Caco-2 (cell line): ENCODE measurements around the gene PTK6. TPM values are rescaled to one million over a fixed set of nuclear protein-coding genes. Genes with fewer than 3 reads are reported as not detected.
"Not testable (repeated sequence)": the region's sequence is repeated elsewhere in the genome, so short reads cannot be mapped to it uniquely, and the experiment has no call there.

Source experiments
- BruUV-seq: library from RNA; stranded (reverse); fragments of 400-500 nt; replicated peaks from 2 replicates; lab custom pipeline; 2021; lab: Mats Ljungman, UMichigan
- CTCF ChIA-PET: fragments of 300-600 bp; sonication (Branson Sonifier 250); formaldehyde crosslinking; loops from one replicate; lab custom pipeline; 2022; ENCODE audit warnings: antibody characterized with exemption; lab: Charles Lee
- POLR2A ChIA-PET: fragments of 300-600 bp; sonication (Branson Sonifier 250); formaldehyde crosslinking; loops from one replicate; lab custom pipeline; 2022; ENCODE audit warnings: antibody characterized with exemption; lab: Charles Lee
- DNase-seq, 2 experiments: peaks; one replicate each; pipeline versions ENCODE4 v3.0.0 to v3.0.0-alpha.2; 2020 to 2022
- H3K27me3 ChIP-seq: replicated peaks from 2 replicates; pipeline ENCODE4 v1.6.0; 2011; ENCODE audit warnings: low read length; ENCODE audit not compliant: control insufficient read depth, insufficient read depth
- H3K36me3 ChIP-seq: 2 replicates; pipeline ENCODE4 v1.5.1; 2011; ENCODE audit warnings: low read length; ENCODE audit not compliant: control insufficient read depth, insufficient read depth
- H3K4me1 ChIP-seq: fragments of 250-450 bp; sonication (Bioruptor Pico); 2 replicates; pipeline ENCODE4 v1.5.1; 2020; ENCODE audit warnings: mild to moderate bottlenecking
- H3K4me3 ChIP-seq: 2 replicates; pipeline ENCODE4 v1.5.1; 2011; ENCODE audit warnings: low read depth, mild to moderate bottlenecking, control low read depth, low read length
- H3K9me3 ChIP-seq: fragments of 250-450 bp; sonication (Bioruptor Pico); 2 replicates; pipeline ENCODE4 v1.5.1; 2020; ENCODE audit warnings: mild to moderate bottlenecking, moderate library complexity
- H3K27ac Mint-ChIP-seq: one replicate; pipeline ENCODE4 v1.8.0; 2022; ENCODE audit warnings: mixed read lengths; ENCODE audit not compliant: unreplicated experiment
- H3K27me3 Mint-ChIP-seq: one replicate; pipeline ENCODE4 v1.8.0; 2022; ENCODE audit warnings: mixed read lengths; ENCODE audit not compliant: insufficient read depth, unreplicated experiment
- H3K36me3 Mint-ChIP-seq: one replicate; pipeline ENCODE4 v1.8.0; 2022; ENCODE audit warnings: mild to moderate bottlenecking, mixed read lengths; ENCODE audit not compliant: insufficient read depth, unreplicated experiment
- H3K4me1 Mint-ChIP-seq: one replicate; pipeline ENCODE4 v1.8.0; 2022; ENCODE audit warnings: low read depth, mixed read lengths; ENCODE audit not compliant: unreplicated experiment
- H3K4me3 Mint-ChIP-seq: one replicate; pipeline ENCODE4 v1.8.0; 2022; ENCODE audit warnings: mild to moderate bottlenecking, moderate library complexity, mixed read lengths; ENCODE audit not compliant: unreplicated experiment
- H3K9me3 Mint-ChIP-seq: one replicate; pipeline ENCODE4 v1.8.0; 2022; ENCODE audit warnings: mixed read lengths; ENCODE audit not compliant: unreplicated experiment
- intact Hi-C: fragments of 100-400 bp; cut with micrococcal nuclease; formaldehyde crosslinking; loops from one replicate; pipeline ENCODE4 v1.10.0; 2022; ENCODE audit not compliant: unreplicated experiment
- total RNA-seq: library from RNA; stranded (reverse); gene quantifications from 2 replicates; pipeline ENCODE4 v1.2.3, GENCODE V29; 2022
- TF ChIP-seq, protein P1 (sequence below), 2 experiments: fragments of 200-600 bp in 1 of 2; IDR thresholded peaks; 1 replicate in 1 of 2; 2 replicates in 1 of 2; pipeline versions ENCODE4 v1.5.1 to v1.8.0; 2011 to 2022; ENCODE audit warnings: antibody characterized with exemption in 1 of 2, control low read depth in 1 of 2, inconsistent platforms in 1 of 2, low read depth in 1 of 2, low read length in 1 of 2, mild to moderate bottlenecking in 1 of 2, moderate library complexity in 1 of 2; ENCODE audit not compliant: insufficient read depth in 1 of 2, severe bottlenecking in 1 of 2, unreplicated experiment in 1 of 2

PTK6 gene
- total RNA-seq, 1 experiment from 2014 or later = 0.64 TPM

DNA sequence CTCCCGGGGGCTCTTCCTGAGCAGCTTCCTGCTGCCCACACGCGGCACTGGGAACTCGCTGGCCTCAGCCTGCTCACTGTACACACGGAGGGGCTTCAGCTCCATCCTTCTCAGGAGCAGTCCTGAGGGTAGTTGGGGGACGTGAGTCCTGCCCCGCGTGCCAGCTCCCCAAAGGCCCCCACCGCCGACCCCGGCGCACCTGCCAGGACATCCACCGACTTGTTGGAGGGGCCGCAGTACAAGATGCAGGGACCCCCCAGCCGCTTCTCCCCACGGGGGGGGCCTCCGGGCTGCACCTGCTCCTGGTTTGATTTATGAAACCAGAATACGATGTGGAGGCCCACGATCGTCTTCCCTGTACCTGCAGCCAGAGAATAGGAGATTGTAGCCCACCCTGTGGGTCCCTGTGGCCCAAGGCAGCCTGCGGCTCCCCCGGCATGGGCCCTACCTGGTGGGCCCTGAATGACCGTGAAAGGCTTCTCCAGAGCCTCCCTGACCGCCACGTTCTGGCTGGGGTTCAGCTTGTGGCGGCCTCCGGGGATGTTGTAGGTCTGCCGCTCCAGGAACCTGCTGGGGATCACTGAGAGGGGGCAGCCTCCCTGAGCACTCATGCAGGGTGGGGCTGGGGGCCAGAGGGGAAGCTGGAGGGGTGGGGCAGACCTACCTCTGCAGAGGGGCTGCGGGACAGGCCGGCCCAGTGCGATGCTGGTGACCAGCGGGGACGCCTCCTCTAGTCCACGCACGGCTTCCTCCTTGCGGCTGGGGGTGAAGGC, 24.6 kb upstream of the PTK6 start:
- no peak for DNase-seq
- Mint-ChIP-seq H3K27me3 (no peaks in the 10 kb centered on the region), H3K4me3 (no peak overlapping the region), H3K4me1 (no peaks in the 10 kb centered on the region), H3K9me3 (no peaks in the 10 kb centered on the region), H3K27ac (no peak overlapping the region), H3K36me3 (peaks cover 22% of the 10 kb centered on the region)
- H3K36me3 ChIP-seq = no peaks in the 10 kb centered on the region
- H3K4me3 ChIP-seq = no peak overlapping the region
- no peaks in the 10 kb centered on the region for H3K27me3 ChIP-seq
- POLR2A ChIA-PET = interaction anchor here (0.5 to 0.9 kb wide), 2 partner anchors 11 to 30 kb away, joined by 3 read pairs; no protein-coding TSS in a partner anchor
- peaks cover 5% of the 10 kb centered on the region; the same call in 1 of the 2 replicates for H3K9me3 ChIP-seq
- intact Hi-C loops = no loop called here
- BruUV-seq = no TSS peak
- TF ChIP-seq, protein P1, sequence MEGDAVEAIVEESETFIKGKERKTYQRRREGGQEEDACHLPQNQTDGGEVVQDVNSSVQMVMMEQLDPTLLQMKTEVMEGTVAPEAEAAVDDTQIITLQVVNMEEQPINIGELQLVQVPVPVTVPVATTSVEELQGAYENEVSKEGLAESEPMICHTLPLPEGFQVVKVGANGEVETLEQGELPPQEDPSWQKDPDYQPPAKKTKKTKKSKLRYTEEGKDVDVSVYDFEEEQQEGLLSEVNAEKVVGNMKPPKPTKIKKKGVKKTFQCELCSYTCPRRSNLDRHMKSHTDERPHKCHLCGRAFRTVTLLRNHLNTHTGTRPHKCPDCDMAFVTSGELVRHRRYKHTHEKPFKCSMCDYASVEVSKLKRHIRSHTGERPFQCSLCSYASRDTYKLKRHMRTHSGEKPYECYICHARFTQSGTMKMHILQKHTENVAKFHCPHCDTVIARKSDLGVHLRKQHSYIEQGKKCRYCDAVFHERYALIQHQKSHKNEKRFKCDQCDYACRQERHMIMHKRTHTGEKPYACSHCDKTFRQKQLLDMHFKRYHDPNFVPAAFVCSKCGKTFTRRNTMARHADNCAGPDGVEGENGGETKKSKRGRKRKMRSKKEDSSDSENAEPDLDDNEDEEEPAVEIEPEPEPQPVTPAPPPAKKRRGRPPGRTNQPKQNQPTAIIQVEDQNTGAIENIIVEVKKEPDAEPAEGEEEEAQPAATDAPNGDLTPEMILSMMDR (IDR thresholded peaks at IDR 0.05; ENCODE audit: insufficient read depth in 1 of 2, low read depth in 1 of 2, low read length in 1 of 2, severe bottlenecking in 1 of 2, unreplicated experiment in 1 of 2) = no peak
- CTCF ChIA-PET = interaction anchor here (0.6 to 1.4 kb wide), 2 partner anchors 22 to 80 kb away, joined by 3 read pairs; no protein-coding TSS in a partner anchor
- no peaks in the 10 kb centered on the region; the same call in 1 of the 2 replicates for H3K4me1 ChIP-seq

DNA sequence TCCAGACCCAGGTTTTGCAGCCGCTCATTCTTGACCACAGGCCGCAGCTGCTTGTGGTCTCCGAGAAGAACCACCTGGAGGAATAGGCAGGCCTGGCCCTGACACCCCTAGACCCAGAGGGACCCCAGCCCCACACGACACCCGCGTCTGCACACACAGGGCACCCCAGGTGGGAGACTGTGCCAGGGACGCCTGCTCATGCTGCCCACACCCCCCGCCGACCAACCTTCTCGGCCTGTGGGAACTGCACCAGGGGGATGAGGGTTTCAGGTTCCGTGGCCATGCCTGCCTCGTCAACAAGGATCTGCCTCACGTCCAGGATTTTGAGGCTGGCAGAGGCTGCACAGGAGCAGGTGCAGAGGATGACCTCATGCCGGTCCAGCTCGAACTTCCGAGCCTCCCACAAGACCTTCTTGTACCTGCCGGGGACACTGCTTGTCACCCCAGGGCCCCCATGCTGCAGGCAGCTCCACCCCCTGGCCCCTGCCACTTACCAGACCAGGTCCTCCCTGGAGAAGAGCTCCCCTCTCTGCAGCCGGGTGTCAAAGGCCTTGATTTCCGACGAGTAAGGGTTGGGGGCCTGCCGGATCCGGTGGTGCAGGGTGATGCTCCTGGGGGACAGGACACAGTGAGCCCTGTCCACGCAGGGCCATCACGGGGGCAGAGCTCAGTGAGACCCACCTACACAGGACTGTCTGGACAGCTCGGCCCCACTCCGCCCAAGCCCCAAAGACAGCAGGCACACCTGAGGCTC, 23.9 kb upstream of the PTK6 start:
- no peak for DNase-seq
- Mint-ChIP-seq H3K36me3 (peaks cover 25% of the 10 kb centered on the region), H3K4me3 (no peak overlapping the region), H3K9me3 (no peaks in the 10 kb centered on the region), H3K27me3 (no peaks in the 10 kb centered on the region), H3K27ac (no peak overlapping the region), H3K4me1 (no peaks in the 10 kb centered on the region)
- TSS peak; percentile 16 for BruUV-seq
- ChIA-PET CTCF (interaction anchor here (0.6 kb wide), 2 partner anchors 22 to 133 kb away, joined by 3 to 6 read pairs; no protein-coding TSS in a partner anchor), POLR2A (no interaction called here)
- TF ChIP-seq, protein P1 (IDR thresholded peaks at IDR 0.05; ENCODE audit: insufficient read depth in 1 of 2, low read depth in 1 of 2, low read length in 1 of 2, severe bottlenecking in 1 of 2, unreplicated experiment in 1 of 2) = no peak
- H3K4me1 ChIP-seq = no peaks in the 10 kb centered on the region; the same call in 1 of the 2 replicates
- H3K36me3 ChIP-seq = no peaks in the 10 kb centered on the region
- H3K4me3 ChIP-seq = no peak overlapping the region
- intact Hi-C loops = no loop called here
- H3K9me3 ChIP-seq = peaks cover 5% of the 10 kb centered on the region; the same call in 1 of the 2 replicates
- no peaks in the 10 kb centered on the region for H3K27me3 ChIP-seq

DNA sequence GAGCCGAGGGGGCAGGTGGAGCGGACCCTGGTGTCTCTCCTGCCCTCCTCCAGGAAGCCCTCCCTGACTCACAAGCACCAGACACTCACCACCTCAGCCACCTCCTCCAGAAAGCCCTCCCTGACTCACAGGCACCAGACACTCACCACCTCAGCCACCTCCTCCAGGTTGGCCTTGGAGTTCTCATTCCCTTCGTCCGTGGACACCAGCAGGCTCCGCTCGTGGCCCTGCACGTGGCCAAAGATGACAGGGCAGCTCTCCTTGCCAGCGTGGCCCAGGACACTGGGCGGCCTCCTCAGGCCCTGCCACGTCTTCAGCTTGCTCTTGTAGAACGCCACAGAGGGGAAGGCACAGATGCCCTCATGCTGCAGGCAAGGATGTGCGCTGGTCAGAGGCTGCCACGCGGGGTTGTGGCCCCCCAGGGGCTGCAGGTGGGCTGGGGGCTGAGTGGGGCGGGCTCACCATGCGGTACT, 23.2 kb upstream of the PTK6 start:
- Histone ChIP-seq H3K4me1 (no peaks in the 10 kb centered on the region; the same call in 1 of the 2 replicates), H3K9me3 (peaks cover 5% of the 10 kb centered on the region; the same call in 1 of the 2 replicates), H3K27me3 (no peaks in the 10 kb centered on the region), H3K36me3 (no peaks in the 10 kb centered on the region), H3K4me3 (no peak overlapping the region)
- H3K9me3 Mint-ChIP-seq = no peaks in the 10 kb centered on the region
- TF ChIP-seq, protein P1 (IDR thresholded peaks at IDR 0.05; ENCODE audit: insufficient read depth in 1 of 2, low read depth in 1 of 2, low read length in 1 of 2, severe bottlenecking in 1 of 2, unreplicated experiment in 1 of 2) = no peak
- no TSS peak for BruUV-seq
- peaks cover 20% of the 10 kb centered on the region for H3K36me3 Mint-ChIP-seq
- POLR2A ChIA-PET = no interaction called here
- no peak for DNase-seq
- H3K4me3 Mint-ChIP-seq = no peak overlapping the region
- H3K27ac Mint-ChIP-seq = peak overlapping the region; percentile 20
- intact Hi-C loops = no loop called here
- CTCF ChIA-PET = no interaction called here
- H3K4me1 Mint-ChIP-seq = no peaks in the 10 kb centered on the region
- H3K27me3 Mint-ChIP-seq = no peaks in the 10 kb centered on the region

DNA sequence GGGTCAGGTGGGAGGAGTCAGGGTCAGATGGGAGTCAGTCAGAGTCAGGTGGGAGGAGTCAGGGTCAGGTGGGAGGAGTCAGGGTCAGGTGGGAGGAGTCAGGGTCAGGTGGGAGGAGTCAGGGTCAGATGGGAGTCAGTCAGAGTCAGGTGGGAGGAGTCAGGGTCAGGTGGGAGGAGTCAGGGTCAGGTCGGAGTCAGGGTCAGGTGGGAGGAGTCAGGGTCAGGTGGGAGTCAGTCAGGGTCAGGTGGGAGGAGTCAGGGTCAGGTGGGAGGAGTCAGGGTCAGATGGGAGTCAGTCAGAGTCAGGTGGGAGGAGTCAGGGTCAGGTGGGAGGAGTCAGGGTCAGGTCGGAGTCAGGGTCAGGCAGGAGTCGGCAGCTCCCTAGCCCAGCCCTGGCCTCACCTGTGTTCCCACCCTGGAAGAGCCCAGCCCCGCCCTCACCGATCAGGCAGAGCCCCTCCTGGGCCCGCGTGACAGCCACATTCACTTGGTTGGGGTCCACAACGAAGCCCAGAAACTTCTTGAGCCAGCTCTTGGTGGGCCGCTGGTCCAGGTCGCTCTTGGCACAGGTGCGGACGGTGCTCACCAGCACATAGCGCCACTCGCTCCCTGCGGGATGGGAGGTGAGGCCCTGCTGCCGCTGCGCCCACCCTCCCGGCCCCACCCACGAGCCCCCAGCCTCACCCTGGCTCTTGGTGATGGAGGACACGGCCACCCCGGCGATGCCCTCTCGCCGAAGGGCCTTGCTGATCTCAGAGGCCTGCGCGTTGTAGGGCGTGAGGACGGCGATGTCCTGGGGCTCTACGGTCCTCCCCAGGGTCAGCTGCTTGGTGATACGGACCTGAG, 22.5 kb upstream of the PTK6 start:
- H3K4me3 Mint-ChIP-seq, POLR2A ChIA-PET, BruUV-seq, H3K36me3 ChIP-seq, CTCF ChIA-PET, H3K9me3 Mint-ChIP-seq, H3K4me1 ChIP-seq, intact Hi-C loops, H3K4me3 ChIP-seq, H3K4me1 Mint-ChIP-seq, H3K9me3 ChIP-seq, H3K27me3 ChIP-seq, H3K27me3 Mint-ChIP-seq: not testable (repeated sequence)
- Mint-ChIP-seq H3K27ac (peak overlapping the region; percentile 20), H3K36me3 (peaks cover 18% of the 10 kb centered on the region)
- DNase-seq = peak in 1 of 2 experiments; percentile 73
